Heart left ventricle (tissue), 16 donors: ENCODE results near the gene CSNK1E. TPM values are rescaled to one million over a fixed set of nuclear protein-coding genes. Genes with fewer than 3 reads are reported as not detected.

ENCODE experiments used
- ATAC-seq, 4 donors: fragments of 200-7000 bp; cut with Tn5 transposase; one replicate each; pipeline ENCODE4 v1.9.1; 2020 to 2022; ENCODE audit warnings: moderate library complexity in 4 of 4, mild to moderate bottlenecking in 3 of 4, moderate number of reproducible peaks in 1 of 4
- DNase-seq, 5 donors: peaks; one replicate each; pipeline ENCODE4 v3.0.0-alpha.2; 2020
- H3K27ac ChIP-seq, 12 donors: fragments of 200-600 bp; sonication (generic) in 4 of 12; one replicate each; pipeline versions ENCODE4 v1.5.0 to v1.8.0; 2016 to 2022; ENCODE audit warnings: mild to moderate bottlenecking in 2 of 12
- H3K27me3 ChIP-seq, 9 donors: fragments of 200-600 bp; sonication (generic) in 2 of 9; one replicate each; pipeline versions ENCODE4 v1.5.1 to v1.8.0; 2016 to 2022; ENCODE audit warnings: mild to moderate bottlenecking in 3 of 9
- H3K36me3 ChIP-seq, 9 donors: fragments of 200-600 bp; sonication (generic) in 2 of 9; one replicate each; pipeline versions ENCODE4 v1.5.0 to v1.8.0; 2018 to 2022; ENCODE audit warnings: mild to moderate bottlenecking in 2 of 9
- H3K4me1 ChIP-seq, 12 donors: fragments of 200-600 bp; sonication (generic) in 4 of 12; one replicate each; pipeline versions ENCODE4 v1.5.0 to v1.8.0; 2016 to 2022; ENCODE audit warnings: mild to moderate bottlenecking in 3 of 12
- H3K4me3 ChIP-seq, 12 donors: fragments of 200-600 bp; sonication (generic) in 4 of 12; one replicate each; pipeline versions ENCODE4 v1.5.0 to v1.8.0; 2017 to 2022; ENCODE audit warnings: mild to moderate bottlenecking in 9 of 12, moderate library complexity in 4 of 12
- H3K9me3 ChIP-seq, 12 donors: fragments of 200-600 bp; sonication (generic) in 4 of 12; one replicate each; pipeline versions ENCODE4 v1.5.0 to v1.8.0; 2016 to 2022; ENCODE audit warnings: mild to moderate bottlenecking in 1 of 12
- POLR2A ChIP-seq, 2 donors: fragments of 450-650 bp; IDR thresholded peaks; one replicate each; pipeline ENCODE4 v1.6.1; 2017; ENCODE audit warnings: antibody characterized with exemption in 2 of 2, mild to moderate bottlenecking in 2 of 2, moderate library complexity in 2 of 2
- WGBS, 4 donors: extraction: QIAGEN DNeasy Blood & Tissue Kit in 2 of 4; methylation state at CpG; one replicate each; pipeline versions ENCODE4 v1.1.5 to v1.1.7; 2013 to 2018; 5-methylcytosine and 5-hydroxymethylcytosine counted together
- intact Hi-C, 10 donors: fragments of 100-400 bp; cut with DNase I; formaldehyde crosslinking; loops; one replicate each; pipeline versions ENCODE4 v1.11.1 to v1.14.2; 2022
- polyA plus RNA-seq, 2 donors: library from polyadenylated mRNA; stranded (reverse); fragments of 200-250 nt; gene quantifications; one replicate each; pipeline ENCODE4 v1.2.3, GENCODE V29; 2013
- total RNA-seq, 9 donors: library from RNA; depleted of rRNA in 2 of 9; stranded (reverse); fragments of >200 nt in 2 of 9; fragmentation: NEBNext Ultra II Directional in 3 of 9; extraction: Animal tissue kit (Norgen Biotek cat#: 25700) in 3 of 9; gene quantifications; one replicate each; pipeline versions ENCODE4 v1.1.0 to v1.2.4, GENCODE V29; 2016 to 2023
- TF ChIP-seq, protein P1 (sequence below), 12 donors: fragments of 200-600 bp; sonication (generic) in 4 of 12; IDR thresholded peaks; one replicate each; pipeline versions ENCODE4 v1.5.0 to v1.8.0; 2018 to 2022; ENCODE audit warnings: antibody characterized with exemption in 12 of 12, mild to moderate bottlenecking in 5 of 12
- donor health status: ischemic (EF 13 %, LVEDD 7.1; RV severe dilation, severe dysfunction).
- donor health status: healthy with polysubstance abuse.
- donor health status: DM: no; HTN: yes; CAD: no.
- donor health status: DM: no; HTN: no; CAD: no.
- donor health status: ischemic (EF 25% LVEDD 6.9; RV normal size, moderate dysfunction).
- donor health status: ischemic (EF 25% LVEDD 5.7; RV mildly dilated, moderate dysfunction).
- donor health status: healthy.
- donor health status: DM: yes; HTN: yes; CAD: no.
- donor health status: ischemic (EF 35%, LVEDD 5.7; RV mildly dilated, moderate dysfunction).
- donor health status: nonischemic (EF 11% LVEDD 7.7; RV severe dilation, severe dysfunction).
- donor health status: DM: yes; HTN: yes; CAD: no.
- donor health status: PGD.
- donor health status: ischemic (EF 29% LVEDD 5.4; RV normal size, mild dysfunction).
- donor health status: nonischemic (EF 23%, LVEDD 6.1; RV moderate dilation, normal function).

The CSNK1E gene
- total and polyA plus RNA-seq, 11 donors, result 59.7 to 125 (median 72.6) TPM

DNA sequence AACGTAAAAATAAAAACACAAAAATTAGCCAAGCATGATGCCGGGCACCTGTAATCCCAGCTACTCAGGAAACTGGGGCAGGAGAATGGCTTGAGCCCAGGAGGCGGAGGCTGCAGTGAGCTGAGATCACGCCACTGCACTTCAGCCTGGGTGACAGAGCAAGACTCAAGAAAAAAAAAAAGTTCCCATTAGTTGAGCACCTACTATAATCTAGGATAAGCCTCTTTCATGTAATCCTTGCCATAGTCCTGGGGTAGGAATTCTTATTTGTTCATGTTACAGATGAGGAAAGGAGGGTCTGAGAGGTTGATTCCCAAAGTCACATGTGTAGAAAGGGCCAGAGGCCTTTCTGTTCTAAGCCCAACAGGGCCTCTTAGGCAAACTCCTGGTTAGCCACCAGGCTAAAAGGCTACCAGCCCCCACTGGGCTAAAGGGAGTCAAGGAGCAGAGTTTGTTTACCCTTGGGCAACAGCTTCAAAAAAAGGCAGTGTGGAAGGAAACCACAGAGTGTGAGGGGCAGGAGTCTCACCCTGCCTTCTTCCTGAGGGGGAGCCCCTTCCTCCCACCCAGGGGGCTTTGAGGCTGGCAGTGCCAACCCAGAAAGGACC lies 21.6 kb upstream of the CSNK1E start:
- no peaks in the 10 kb centered on the region for H3K36me3 ChIP-seq
- peaks cover 0 to 12% (median 0%) of the 10 kb centered on the region in 9 donors for H3K27me3 ChIP-seq
- H3K27ac ChIP-seq, result no peak overlapping the region
- no peak overlapping the region for H3K4me3 ChIP-seq
- no peaks in the 10 kb centered on the region for H3K9me3 ChIP-seq
- peak in 1 of 5 donors; percentile 4 for DNase-seq
- TF ChIP-seq, protein P1, sequence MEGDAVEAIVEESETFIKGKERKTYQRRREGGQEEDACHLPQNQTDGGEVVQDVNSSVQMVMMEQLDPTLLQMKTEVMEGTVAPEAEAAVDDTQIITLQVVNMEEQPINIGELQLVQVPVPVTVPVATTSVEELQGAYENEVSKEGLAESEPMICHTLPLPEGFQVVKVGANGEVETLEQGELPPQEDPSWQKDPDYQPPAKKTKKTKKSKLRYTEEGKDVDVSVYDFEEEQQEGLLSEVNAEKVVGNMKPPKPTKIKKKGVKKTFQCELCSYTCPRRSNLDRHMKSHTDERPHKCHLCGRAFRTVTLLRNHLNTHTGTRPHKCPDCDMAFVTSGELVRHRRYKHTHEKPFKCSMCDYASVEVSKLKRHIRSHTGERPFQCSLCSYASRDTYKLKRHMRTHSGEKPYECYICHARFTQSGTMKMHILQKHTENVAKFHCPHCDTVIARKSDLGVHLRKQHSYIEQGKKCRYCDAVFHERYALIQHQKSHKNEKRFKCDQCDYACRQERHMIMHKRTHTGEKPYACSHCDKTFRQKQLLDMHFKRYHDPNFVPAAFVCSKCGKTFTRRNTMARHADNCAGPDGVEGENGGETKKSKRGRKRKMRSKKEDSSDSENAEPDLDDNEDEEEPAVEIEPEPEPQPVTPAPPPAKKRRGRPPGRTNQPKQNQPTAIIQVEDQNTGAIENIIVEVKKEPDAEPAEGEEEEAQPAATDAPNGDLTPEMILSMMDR (IDR thresholded peaks at IDR 0.05), result no peak
- no peak for TF ChIP-seq POLR2A (IDR thresholded peaks at IDR 0.05)
- intact Hi-C loops, result no loop called here
- H3K4me1 ChIP-seq, result peaks cover 0 to 13% (median 6%) of the 10 kb centered on the region in 12 donors
- WGBS, 4 donors, result 93 to 96% (median 94%) methylated on average over 4 of the region's 4 CpGs
- no peak for ATAC-seq

DNA sequence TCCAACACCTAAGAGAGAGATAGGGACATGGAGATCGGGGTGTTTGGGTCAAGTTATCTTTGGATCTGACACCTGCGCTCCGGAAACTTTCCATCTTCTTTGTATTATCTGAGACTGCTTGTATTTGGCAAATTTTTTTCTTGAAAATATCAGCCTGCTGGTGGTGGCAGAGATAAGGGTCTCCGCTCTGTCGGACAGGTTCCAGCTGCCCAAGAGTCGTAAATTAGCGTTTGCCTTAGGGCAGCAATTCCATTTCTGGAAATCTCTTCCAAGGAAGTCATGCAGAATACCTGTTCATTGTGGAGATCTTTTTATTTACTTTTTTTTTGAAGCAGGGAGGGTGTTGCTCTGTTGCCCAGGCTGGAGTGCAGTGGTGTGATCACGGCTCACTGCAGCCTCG lies 19.5 kb upstream of the CSNK1E start:
- no peaks in the 10 kb centered on the region for H3K36me3 ChIP-seq
- WGBS, 4 donors, result 55 to 74% (median 66%) methylated on average over 9 of the region's 9 CpGs
- DNase-seq (no peak), ATAC-seq (no peak)
- peak overlapping the region in 4 of 12 donors; percentile 49 to 58 (median 54) for H3K4me3 ChIP-seq
- no peak overlapping the region for H3K27ac ChIP-seq
- intact Hi-C loops, result no loop called here
- no peaks in the 10 kb centered on the region for H3K9me3 ChIP-seq
- peaks cover 0 to 12% (median 0%) of the 10 kb centered on the region in 9 donors for H3K27me3 ChIP-seq
- peaks cover 0 to 13% (median 6%) of the 10 kb centered on the region in 12 donors for H3K4me1 ChIP-seq
- TF ChIP-seq, protein P1 (IDR thresholded peaks at IDR 0.05), result no peak
- no peak for TF ChIP-seq POLR2A (IDR thresholded peaks at IDR 0.05)

DNA sequence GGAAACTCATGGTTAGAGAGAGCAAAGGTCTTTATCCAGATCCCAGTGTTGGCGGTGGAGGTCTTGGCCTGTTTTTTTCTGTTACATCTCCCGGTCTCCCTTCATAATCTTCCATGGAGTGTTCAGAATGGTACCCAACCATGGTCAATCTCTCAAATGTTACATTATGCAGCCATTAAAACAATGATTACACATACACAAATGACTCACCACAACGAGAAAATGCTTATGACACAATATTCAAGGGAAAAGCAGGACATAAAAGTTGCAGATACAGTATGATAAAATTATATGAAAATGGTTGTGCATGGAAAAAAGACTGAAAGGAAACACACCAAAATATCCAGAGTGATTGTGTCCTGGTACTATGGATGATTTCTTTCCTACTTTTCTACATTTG lies 17.8 kb upstream of the CSNK1E start:
- 83 to 95% (median 90%) methylated on average over 3 of the region's 3 CpGs for WGBS, 4 donors
- no peaks in the 10 kb centered on the region for H3K9me3 ChIP-seq
- DNase-seq (no peak), ATAC-seq (no peak)
- peaks cover 0 to 13% (median 6%) of the 10 kb centered on the region in 12 donors for H3K4me1 ChIP-seq
- no peak overlapping the region for H3K4me3 ChIP-seq
- no peak for TF ChIP-seq POLR2A (IDR thresholded peaks at IDR 0.05)
- TF ChIP-seq, protein P1 (IDR thresholded peaks at IDR 0.05), result no peak
- no peaks in the 10 kb centered on the region for H3K36me3 ChIP-seq
- intact Hi-C loops, result no loop called here
- peaks cover 0 to 12% (median 0%) of the 10 kb centered on the region in 9 donors for H3K27me3 ChIP-seq
- H3K27ac ChIP-seq, result no peak overlapping the region

DNA sequence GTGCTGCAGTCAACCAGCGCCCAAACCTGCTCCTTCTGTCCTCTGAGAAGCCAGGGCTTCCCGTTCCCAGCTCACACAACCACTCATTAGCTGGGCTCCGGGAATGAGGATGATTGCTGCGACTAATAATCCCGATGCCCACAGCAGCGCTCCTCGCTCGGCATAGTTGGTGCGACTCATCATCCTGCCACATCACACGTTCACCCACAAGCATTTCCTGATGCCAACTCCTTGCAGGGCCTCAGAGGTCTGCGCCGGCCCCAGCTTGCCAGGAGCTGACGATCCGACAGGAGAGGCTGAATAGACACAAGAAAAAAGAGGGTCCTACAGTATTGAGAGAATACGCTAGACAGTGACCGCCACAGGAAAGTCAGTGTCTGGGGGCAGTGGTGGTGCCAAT lies 10.6 kb upstream of the CSNK1E start:
- Histone ChIP-seq H3K9me3 (no peaks in the 10 kb centered on the region), H3K27me3 (no peaks in the 10 kb centered on the region), H3K27ac (no peak overlapping the region), H3K36me3 (no peaks in the 10 kb centered on the region), H3K4me3 (no peak overlapping the region), H3K4me1 (no peaks in the 10 kb centered on the region)
- no peak for TF ChIP-seq POLR2A (IDR thresholded peaks at IDR 0.05)
- TF ChIP-seq, protein P1 (IDR thresholded peaks at IDR 0.05), result no peak
- WGBS, 4 donors, result 92 to 99% (median 94%) methylated on average over 16 of the region's 16 CpGs
- ATAC-seq, result no peak
- DNase-seq, result no peak
- intact Hi-C loops, result loop anchor here in 1 of 10 donors (10.0 kb wide), 1 partner anchor 253 kb away; no protein-coding TSS in a partner anchor
